ENCODE data around the gene AADAC. TPM values are rescaled to one million over a fixed set of nuclear protein-coding genes. Genes with fewer than 3 reads are reported as not detected.
"Not testable (repeated sequence)": the region's sequence is repeated elsewhere in the genome, so short reads cannot be mapped to it uniquely, and the experiment has no call there.

Gene AADAC
- total RNA-seq, 4 donors from 2014 or later: not detected

GRCh38 chr3:151789853-151790463 is 24.0 kb upstream of the AADAC start:
- H3K27me3 ChIP-seq: no peaks in the 10 kb centered on the region
- intact Hi-C loops (cut with DNase I): no loop called here
- WGBS, 2 donors: 78 to 88% methylated on average over 1 of the region's 1 CpG
- no peaks in the 10 kb centered on the region for H3K36me3 ChIP-seq
- DNase-seq: no peak
- H3K4me3 ChIP-seq (replicated peaks in 1 of 3): no peak overlapping the region
- H3K27ac ChIP-seq: no peak overlapping the region
- no peak for TF ChIP-seq CTCF (IDR thresholded peaks at IDR 0.05)
- no peak for TF ChIP-seq POLR2A (IDR thresholded peaks at IDR 0.05)
- H3K9me3 ChIP-seq: no peaks in the 10 kb centered on the region
- no peaks in the 10 kb centered on the region for H3K4me1 ChIP-seq

- 94 to 98% methylated on average over 2 of the region's 2 CpGs for WGBS, 2 donors
- H3K4me1 ChIP-seq; H3K27ac ChIP-seq; DNase-seq; H3K4me3 ChIP-seq (replicated peaks in 1 of 3); H3K36me3 ChIP-seq; H3K27me3 ChIP-seq; H3K9me3 ChIP-seq; intact Hi-C loops (cut with DNase I): not testable (repeated sequence)
Measured at GRCh38 chr3:151790763-151791162, 23.2 kb upstream of the AADAC start.

GRCh38 chr3:151792411-151792810 is 21.5 kb upstream of the AADAC start:
- no peak for DNase-seq
- Histone ChIP-seq H3K27ac (no peak overlapping the region), H3K4me3 (replicated peaks in 1 of 3) (no peak overlapping the region), H3K9me3 (no peaks in the 10 kb centered on the region), H3K36me3 (no peaks in the 10 kb centered on the region), H3K27me3 (no peaks in the 10 kb centered on the region), H3K4me1 (no peaks in the 10 kb centered on the region)
- intact Hi-C loops (cut with DNase I): no loop called here
- no peak for TF ChIP-seq POLR2A (IDR thresholded peaks at IDR 0.05)
- no peak for TF ChIP-seq CTCF (IDR thresholded peaks at IDR 0.05)
- WGBS, 2 donors: 93 to 95% methylated on average over 2 of the region's 2 CpGs

- Histone ChIP-seq H3K4me3 (replicated peaks in 1 of 3) (no peak overlapping the region), H3K9me3 (no peaks in the 10 kb centered on the region), H3K27ac (no peak overlapping the region), H3K27me3 (no peaks in the 10 kb centered on the region), H3K4me1 (no peaks in the 10 kb centered on the region), H3K36me3 (no peaks in the 10 kb centered on the region)
- no peak for DNase-seq
- 49 to 71% methylated on average over 2 of the region's 2 CpGs for WGBS, 2 donors
- intact Hi-C loops (cut with DNase I): no loop called here
- TF ChIP-seq CTCF (IDR thresholded peaks at IDR 0.05) (no peak), POLR2A (IDR thresholded peaks at IDR 0.05) (no peak)
Measured at GRCh38 chr3:151793636-151794035, 20.3 kb upstream of the AADAC start.

GRCh38 chr3:151794080-151794479 is 19.8 kb upstream of the AADAC start:
- Histone ChIP-seq H3K36me3 (no peaks in the 10 kb centered on the region), H3K27me3 (no peaks in the 10 kb centered on the region), H3K27ac (no peak overlapping the region), H3K4me1 (no peaks in the 10 kb centered on the region), H3K9me3 (no peaks in the 10 kb centered on the region), H3K4me3 (replicated peaks in 1 of 3) (no peak overlapping the region)
- DNase-seq: no peak
- WGBS, 2 donors: 93 to 94% methylated on average over 2 of the region's 2 CpGs
- intact Hi-C loops (cut with DNase I): no loop called here
- TF ChIP-seq POLR2A (IDR thresholded peaks at IDR 0.05) (no peak), CTCF (IDR thresholded peaks at IDR 0.05) (no peak)

- no peak for DNase-seq
- H3K36me3 ChIP-seq: no peaks in the 10 kb centered on the region
- no peak overlapping the region for H3K4me3 ChIP-seq (replicated peaks in 1 of 3)
- intact Hi-C loops (cut with DNase I): no loop called here
- no peaks in the 10 kb centered on the region for H3K27me3 ChIP-seq
- 87 to 97% methylated on average over 4 of the region's 4 CpGs for WGBS, 2 donors
- no peaks in the 10 kb centered on the region for H3K4me1 ChIP-seq
- TF ChIP-seq CTCF (IDR thresholded peaks at IDR 0.05): no peak
- no peak for TF ChIP-seq POLR2A (IDR thresholded peaks at IDR 0.05)
- H3K27ac ChIP-seq: no peak overlapping the region
- H3K9me3 ChIP-seq: no peaks in the 10 kb centered on the region
Measured at GRCh38 chr3:151795276-151795675, 18.6 kb upstream of the AADAC start.
